Spleen (tissue), 7 donors: ENCODE results near the gene DMD.

ENCODE experiments used
- CTCF ChIP-seq, 11 experiments: fragments of 200-600 bp in 7 of 11; fragments of 450-650 bp in 4 of 11; sonication (generic) in 4 of 11; IDR thresholded peaks in 8 of 11; conservative IDR thresholded peaks in 3 of 11; 1 replicate in 7 of 11; 2 replicates in 4 of 11; pipeline versions ENCODE4 v1.4.0 to v1.8.0; 2016 to 2021; ENCODE audit warnings: antibody characterized with exemption in 11 of 11, inconsistent platforms in 4 of 11, mild to moderate bottlenecking in 1 of 11
- POLR2A ChIP-seq, 3 donors: fragments of 450-650 bp; IDR thresholded peaks; one replicate each; pipeline ENCODE4 v1.5.1; 2017; ENCODE audit warnings: antibody characterized with exemption in 3 of 3, mild to moderate bottlenecking in 1 of 3
- POLR2AphosphoS5 ChIP-seq, 3 donors: sonication (generic); formaldehyde crosslinking; IDR thresholded peaks; one replicate each; pipeline ENCODE4 v1.5.1; 2017; ENCODE audit warnings: antibody characterized with exemption in 3 of 3
- donor health status: DM: no; HTN: no; CAD: no; lungs with moderate emphysema.
- donor health status: DM: no; HTN: no; CAD: no.
- donor health status: DM: no; HTN: no; CAD: no.

- TF ChIP-seq CTCF (IDR thresholded peaks at IDR 0.05 in 8 of 11, conservative IDR thresholded peaks at IDR 0.05 in 3 of 11) (no peak), POLR2A (IDR thresholded peaks at IDR 0.05) (no peak), POLR2AphosphoS5 (IDR thresholded peaks at IDR 0.05) (no peak)
These were observed 2078.5 kb downstream of the DMD start for GRCh38 chrX:31132821-31133241.
